NCI-H82 treated with DMSO at 0.1 percent for 48 hours (cell line): ENCODE measurements around the gene TRIM17.

Experiments used
- DNase-seq: peaks from one replicate; lab custom pipeline; 2025; ENCODE audit not compliant: unreplicated experiment; lab: John Stamatoyannopoulos, UW

Gene TRIM17

DNA sequence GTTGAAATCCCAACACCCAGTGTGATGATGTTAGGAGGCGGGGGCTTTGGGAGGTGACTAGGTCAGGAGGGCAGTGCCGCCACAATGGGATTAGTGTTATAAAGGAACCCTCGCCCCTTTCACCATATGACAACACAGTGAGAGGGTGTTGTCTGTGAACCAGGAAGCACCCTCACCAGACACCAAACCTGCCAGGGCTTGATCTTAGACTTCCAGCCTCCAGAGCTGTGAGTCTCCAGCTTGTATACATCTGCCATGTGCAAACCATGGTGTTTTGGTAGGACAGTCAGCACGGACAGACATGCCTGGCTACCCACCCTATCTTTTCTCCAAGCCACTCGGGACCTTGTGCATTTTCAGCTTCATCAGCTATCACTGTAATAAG is 14.0 kb downstream of the TRIM17 start:
- no peak for DNase-seq

DNA sequence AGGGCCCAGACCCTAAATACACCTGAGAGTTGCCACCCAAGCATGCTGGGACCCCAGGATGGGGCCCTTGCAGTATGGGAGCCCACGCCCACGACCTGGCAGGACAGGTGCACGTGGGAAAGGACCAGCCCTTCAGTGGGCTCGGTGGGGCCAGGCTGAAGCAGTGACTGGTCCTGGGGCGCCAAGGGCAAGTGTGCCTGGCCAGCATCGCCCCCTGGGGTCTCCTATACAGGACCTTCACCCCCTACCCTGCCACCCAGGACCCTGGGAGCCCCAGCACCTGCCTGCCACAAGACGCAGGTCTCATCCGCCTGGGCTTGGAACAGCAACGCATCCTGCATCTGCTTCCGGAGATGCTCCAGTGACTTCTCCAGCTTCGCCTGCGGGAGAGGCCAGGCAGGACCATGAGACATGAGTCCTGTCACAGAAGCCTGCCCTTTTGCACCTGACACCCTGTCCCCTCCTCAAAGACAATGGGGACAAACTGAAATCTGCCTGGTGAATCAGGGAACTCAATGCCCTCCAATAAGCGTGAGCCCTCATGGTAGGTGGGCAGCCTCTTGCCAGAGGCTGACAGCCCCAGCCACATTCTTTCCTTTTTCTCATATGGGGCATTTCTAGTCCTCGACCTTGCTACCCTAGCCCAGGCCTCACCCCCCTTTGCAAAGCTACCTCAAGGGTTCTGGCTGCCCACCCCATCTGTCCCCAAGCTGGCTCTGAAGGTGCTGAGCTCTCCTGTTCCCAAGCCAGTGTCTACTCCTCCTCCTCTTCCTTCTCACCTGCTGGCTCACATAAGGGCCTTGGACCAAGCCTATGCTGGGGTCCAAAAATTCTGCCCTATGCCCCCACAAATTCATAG is 14.7 kb downstream of the TRIM17 start:
- DNase-seq: no peak

DNA sequence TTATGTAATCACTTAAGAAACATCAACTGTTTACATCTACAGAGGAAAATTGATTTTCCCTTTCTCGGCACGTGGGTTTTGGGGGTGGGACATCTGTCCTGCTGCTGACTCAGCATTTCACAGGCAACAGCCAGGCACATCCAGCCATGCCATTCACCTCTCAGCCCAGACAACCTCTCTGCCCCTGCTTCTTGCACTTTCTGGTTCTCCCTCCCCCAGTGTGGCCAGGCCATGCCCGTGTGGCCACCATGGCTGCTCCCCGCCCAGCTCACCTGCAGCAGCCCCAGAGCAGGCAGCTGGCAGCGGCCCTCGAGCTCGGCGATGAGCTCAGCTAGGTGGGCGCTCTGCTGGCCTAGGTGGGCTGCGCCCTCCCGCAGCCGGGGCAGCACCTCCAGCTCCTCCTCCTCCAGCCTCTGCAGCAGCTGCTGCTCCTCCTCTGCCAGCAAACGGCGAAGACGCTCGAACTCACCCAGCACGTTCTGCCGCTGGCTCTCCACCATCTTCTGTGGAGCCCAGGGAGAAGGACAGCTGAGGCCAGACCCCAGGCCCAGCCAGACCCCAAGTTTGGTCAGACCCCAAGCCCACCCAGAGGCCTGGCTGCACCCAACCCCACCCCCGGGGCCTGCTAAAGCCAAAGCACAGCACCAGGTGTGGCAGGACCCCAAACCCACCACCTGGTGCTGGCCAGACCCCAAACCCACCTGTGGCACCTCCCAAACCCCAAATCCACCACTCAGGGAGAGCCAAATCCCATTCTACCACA is 15.8 kb downstream of the TRIM17 start:
- no peak for DNase-seq

DNA sequence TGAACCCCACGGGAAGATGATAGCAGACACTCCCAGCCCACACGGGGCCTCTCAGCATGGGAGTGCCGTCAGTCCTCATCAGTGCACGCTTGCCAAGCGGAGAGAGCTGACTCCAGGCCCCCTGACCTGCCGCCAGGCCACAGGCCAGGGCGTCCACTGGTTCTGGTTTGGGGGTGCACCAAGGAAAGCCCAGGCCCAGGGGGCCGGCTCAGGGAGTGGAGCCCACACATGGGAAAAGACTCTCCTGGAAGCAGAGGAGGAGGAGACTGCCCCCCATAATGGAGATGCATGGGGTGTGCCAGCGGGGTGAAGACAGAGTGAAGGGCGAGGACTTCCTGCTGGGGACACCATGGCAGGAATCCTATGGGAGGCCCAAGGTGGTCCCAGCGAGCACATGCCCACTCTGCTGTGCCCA is 16.4 kb downstream of the TRIM17 start:
- no peak for DNase-seq

DNA sequence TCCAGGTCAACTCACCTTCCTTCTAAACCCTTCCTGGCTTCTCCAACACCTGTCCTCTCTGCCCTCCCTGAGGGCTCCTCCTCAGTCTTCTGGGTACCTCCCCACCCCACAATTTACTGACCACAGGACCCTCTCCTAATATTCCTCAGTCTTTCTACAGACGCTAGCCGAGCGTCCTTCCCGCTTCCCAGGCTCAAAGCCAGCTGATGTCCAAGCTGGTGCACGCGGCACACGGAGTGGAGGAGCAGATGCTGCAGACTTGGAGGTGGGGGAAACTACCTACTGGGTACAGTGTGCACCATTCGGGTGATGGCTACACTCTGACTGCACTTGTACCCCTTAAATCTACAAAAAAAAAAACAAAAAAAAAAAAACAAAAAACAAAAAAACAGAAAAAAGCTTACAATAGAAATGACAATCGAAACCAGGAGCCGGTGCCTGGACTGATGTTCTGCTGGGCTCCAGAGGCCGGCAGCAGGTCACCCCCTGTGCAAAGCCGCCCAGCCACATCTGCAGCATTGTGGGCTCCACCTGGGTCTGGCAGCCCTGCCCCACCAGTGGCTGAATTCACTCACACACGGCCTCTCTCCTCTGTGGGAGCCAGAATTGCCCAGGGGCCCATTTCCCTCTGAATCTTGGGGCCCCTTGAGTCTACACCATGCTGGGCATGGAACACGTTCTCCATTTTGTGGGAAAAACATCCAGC is 17.0 kb downstream of the TRIM17 start:
- DNase-seq: no peak

DNA sequence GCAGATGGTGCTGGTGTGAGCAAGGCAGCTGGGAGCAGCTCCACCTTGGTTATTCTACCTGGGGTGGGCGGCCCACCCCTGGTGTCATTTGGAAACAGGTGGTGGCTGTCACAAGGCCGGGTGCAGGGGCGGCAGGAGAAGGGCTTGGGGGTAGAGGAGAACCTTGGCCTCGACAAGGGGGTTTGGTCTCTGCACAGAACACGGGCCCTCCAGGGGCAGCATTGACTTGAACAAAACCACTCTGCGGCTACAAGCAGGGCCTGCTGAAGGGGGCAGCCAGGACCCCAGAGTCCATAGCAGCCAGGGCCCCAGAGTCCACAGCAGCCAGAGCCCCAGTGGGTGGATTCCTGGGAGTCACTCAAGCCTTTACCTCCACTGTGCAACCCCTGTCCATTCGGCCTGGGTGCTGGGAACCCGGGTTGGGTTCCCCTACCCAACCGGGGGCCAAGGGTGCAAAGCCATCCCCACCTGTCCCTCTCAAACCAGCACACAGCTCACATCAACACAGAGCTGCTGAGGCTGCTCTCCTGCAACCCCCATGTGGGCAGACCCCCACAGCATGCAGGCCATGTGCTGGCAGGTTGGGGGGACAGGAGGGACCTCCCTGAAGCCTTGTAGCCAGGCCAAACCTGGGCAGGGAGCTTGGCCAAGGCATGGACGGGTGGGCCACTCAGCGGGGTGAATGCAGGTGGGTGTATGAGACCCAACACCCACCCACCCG is 17.8 kb downstream of the TRIM17 start:
- no peak for DNase-seq

DNA sequence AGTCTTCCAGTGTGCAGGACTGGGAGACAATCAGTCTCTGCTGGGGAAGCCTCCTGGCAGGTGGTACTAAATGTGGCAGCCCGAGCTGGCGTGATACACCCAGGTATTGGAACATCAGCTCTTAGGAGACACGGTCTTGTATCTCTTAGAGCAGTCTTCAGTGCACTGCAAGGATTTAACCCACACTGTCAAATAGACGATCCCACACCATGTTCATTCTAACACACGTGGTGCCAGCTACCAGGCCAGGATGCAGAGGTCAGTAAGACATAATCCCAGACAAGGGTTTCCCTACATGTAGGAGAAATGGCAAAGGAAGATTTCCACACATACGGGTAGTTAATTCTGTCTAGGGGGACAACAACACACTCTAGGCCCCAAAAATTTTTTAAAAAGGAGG is 18.7 kb downstream of the TRIM17 start:
- no peak for DNase-seq

DNA sequence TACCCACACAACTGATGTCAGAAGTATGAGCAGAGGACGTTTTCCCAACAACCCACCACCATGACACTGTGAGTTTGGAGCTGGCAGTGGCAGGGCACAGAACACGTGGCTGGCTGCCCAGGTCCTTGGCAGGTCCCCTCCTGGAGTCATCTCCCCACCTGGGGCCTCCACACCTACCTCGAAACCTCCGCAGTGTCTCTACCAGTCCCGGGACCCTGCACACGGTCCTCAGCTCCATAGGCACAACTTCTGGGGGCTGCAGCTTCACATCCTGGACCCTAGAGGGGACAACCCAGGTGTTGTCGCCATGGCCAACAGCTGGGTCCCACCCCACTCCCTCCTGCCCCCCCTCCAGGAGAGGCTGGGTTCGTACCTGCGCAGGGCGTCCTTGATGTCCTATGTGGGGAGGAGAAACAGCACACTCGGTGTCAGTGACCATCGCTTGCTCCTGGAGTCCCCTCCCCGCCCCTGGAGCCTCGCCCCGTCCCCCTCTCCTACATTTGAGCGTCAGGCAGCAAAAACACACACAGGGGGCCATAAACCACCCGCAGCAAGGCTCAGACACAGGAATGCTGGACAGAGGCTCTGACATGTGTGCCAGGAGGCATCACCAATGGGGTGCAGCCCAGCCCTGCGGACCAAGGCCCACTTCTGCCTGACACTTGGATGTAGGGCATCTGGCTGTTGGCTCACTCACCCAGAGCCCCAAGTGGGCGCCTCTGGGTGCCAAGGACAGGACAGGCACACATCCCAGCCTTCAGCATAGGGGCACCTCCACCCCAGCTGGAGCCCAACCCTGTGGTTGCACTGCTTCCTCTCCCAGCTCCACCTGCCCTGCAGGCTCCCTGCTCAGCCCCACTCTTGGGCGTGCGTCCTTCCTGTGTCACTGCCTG is 19.6 kb downstream of the TRIM17 start:
- DNase-seq: no peak

DNA sequence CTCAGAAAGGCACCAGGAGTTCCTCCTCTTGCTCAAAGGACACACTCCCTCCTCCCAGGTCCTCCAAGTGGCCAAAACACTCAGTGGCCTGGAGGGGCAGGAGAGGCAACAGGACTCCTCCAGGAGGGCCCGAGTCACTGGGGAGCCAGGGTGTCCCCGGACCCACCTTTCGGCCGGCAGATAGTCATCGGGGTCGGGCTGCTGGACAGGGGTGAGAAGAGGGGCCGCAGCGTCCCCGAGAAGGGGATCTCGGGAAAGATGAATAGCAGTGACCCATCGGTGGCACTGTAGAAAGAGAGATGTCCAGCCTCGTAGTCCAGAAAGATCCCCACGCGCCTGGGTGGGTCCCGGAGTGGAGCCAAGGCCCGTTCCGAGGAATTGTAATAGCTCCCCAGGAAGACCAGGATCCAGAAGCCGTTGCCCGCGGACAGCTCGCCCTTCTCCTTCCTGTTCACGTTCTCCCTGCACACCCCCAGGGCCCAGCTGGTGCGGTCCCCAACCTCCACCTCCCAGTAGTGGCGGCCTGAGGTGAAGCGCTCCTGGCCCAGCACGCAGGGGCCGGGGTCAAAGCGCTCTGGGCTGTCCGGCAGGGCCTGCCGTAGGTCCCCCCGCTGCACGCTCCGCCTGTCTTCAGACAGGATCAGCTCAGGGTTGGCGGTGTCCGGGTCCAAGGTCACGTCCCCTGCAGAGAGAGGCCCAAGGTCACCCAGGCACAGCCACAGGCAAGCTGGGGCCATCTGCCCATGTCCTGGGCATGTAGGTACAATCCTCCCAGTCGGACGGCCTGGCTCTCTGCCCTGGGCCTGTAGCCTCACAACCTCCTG is 21.9 kb downstream of the TRIM17 start:
- no peak for DNase-seq

DNA sequence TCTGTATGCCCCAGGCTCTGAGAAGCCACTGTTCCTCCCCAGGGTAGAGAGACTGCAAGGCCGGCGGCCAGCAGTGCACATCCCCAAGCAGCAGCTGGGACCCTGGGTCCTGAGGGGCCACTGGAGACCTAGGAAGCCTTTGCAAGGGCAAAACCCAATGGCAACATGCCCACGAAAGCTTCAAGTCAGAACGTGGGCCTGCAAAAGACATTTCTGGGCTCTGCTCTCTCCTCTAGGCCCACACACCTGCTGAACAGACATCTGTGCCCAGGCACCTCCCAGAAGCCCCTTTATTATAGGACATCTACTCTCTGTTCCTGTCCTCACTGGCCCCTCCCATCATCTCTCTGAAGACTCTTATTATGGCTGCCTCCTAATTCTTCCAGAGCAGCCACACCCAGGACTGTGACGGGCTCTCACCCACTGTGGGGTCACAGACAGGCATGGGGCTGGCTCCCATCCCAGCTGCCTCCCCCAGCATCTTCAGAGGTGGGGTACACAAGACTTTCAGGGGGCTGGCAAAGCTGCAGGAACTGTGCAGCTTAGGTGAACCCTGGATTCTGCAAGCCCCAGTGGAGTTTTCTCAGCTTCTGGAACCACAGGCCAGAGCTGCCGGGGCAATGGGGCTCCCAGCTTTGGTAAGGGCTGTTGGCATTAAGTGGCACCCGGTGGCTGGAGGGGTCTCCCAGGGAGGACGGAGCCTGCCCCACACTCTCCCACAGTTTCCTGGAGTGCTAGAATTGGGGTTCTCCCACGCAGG is 22.7 kb downstream of the TRIM17 start:
- no peak for DNase-seq

DNA sequence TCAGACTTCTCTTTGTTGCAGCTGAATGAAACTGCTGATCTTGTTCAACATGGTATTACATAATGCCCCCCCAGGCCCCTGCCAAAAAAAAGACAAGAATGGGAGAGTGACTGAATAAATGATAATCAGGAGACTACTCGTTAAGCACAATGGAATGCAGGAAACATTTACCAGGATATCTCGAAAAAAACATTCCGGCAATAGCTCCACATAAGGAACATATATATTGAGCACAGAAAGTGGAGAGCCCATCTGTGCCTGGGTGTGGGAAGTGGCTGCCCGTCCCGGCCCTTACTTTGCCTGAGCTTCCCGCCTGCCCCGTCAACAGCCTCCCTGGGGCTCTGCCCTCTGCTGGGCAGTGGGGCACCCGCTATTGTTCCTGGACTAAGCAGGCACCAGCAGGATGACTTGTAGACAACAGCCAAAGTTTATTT is 23.4 kb downstream of the TRIM17 start:
- no peak for DNase-seq

DNA sequence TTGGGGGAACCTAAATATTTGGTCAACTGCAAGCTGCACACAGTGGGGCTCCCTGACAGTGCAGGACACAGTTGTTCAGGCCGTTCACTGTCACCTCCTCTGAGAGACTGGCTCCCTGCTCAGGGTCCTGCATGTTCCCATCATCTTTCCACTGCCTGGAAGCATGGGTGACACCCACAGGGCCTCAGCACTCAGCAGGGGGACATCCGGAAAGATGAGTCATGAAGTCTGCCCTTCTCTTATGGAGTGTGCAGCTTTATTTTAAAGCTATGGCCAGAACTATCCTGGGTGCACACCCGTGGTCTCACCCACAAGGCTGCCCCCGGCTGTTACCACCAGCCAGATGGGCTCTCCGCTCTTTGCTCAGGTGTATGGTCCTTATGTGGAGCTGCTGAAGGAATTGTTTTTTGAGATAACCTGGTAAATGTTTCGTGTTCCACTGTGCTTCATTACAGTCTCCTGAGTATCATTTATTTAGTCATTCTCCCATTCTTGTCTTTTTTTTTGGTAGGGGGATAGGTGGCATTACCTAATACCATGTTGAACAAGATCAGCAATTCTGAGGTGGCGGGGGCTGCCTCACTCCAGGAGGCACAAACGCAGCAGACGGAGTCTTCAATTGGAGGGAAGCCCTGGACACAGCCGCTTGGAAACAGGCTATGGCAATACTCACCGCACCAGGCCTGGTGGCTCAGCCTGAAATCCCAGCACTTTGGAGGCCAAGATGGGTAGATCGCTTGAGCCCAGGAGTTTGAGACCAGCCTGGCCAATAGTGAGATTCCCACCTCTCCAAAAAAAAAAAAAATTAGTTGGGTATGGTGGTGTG is 24.3 kb downstream of the TRIM17 start:
- DNase-seq: no peak

DNA sequence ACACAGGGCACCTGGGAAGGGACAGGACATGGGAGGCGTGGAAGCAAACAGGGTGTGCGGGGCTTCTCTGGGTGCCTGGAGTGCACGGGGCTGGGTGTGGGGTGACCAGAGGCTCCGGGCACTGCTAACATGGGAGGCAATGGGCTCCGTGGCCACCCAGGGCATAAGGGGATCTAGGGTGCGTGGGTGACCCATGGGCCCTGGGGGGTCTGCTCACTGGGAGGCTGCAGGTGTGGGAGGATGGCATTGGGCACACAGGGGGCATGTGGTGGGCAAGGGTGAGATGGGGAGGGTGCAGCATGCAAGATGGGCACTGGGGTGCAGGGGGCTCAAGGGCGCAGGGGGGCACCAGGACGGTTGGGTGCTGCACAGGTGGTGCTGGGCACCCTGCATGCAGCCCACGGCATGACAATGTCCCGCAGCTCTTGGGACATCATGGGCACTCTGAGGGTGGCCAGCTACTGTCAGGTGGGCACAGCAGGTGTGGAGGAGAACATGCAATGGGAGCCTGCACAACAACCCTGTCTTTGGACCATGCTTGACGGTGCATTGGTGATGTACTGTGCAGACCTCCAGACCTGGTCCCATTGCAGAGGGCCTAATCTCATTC is 25.1 kb downstream of the TRIM17 start:
- DNase-seq: no peak

DNA sequence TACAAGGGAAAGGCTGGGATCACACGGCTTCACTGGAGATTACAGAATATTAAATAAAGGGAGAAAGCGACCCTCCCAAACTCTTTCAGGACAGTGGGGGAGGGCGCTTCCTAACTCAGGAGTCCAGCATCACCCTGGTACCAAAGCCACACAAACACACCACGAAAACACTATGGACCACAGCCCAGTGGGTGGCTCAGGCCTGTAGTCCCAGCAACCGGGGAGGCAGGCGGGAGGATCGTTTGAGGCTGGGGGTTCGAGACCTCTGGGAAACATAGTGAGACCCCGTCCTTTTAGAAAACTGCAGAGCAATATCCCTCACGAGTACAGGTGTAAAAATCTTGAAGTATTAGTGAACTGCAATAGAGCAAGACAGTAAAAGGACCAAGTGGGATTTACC is 26.0 kb downstream of the TRIM17 start:
- no peak for DNase-seq

DNA sequence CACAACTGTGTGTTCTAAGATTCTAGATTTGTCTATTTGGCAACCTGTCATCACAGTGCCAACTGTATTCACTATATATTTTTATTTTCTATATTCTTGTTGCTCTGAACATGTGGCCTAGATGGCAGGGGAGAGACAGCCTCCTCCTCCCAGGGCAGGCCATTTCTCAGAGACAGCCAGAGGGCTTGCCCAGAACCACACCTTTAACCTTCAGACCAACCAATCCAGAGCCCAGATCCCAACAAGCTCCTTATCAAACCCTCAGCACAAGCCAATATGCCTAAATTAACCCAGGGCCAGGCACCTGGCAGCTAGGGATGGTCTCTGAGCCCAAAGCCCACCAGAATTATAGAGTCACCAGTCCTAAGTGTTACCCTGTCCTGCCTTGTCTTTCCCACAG is 29.3 kb downstream of the TRIM17 start:
- no peak for DNase-seq

DNA sequence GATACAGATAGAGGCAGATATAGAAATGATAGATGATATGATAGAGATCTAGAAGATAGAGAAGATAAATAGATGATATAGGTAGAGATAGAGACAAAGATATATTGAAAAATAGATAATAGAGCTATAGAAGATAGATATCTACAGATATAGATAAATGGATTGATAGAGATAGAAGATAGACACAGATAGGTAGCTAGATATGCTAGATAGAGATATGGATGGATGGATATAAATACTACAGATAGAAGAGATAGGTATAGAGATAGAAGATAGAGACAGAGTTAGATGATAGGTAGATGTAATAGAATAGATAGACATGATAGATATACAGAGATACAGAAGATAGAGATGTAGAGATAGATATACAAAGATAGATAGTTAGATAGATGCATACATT is 31.4 kb downstream of the TRIM17 start:
- DNase-seq: no peak

DNA sequence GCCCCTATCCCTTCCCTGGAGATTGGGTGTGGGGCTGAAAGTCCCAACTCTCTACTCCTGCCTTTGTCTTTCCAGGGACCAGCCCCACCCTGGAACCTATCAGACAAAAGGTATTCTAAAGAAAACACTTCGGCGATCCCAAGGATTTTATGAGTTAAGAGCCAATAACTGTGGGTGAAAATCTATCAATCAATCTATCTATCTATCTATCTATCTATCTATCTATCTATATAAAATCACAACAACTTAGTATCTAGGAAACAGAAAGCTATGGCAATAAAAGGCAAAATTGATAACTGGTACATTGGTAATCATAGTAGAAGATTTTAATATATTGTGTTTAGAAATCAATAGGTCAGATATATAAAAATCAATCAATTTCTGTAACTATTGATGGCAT is 32.9 kb downstream of the TRIM17 start:
- no peak for DNase-seq
